Measurements from ENCODE around the gene HIPK1.
"Not testable (repeated sequence)": the region's sequence is repeated elsewhere in the genome, so short reads cannot be mapped to it uniquely, and the experiment has no call there.

HIPK1 gene

DNA sequence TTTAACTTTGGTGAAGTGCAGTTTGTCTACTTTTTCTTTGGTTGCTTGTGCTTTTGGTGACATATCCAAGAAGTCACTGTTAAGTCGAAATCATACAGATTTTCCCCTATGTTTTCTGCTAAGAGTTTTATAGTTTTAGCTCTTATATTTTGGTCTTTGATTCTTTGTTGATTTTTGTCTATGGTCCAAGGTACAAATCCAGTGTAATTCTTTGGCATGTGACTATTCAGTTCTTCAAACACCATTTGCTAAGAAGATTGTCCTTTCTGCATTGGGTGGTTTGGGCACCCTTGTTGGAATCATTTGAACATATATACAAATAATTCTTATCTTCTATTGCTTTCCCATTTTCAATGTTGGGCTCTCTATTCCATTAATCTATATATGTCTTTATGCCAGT is 16.2 kb downstream of the HIPK1 start:
- no peak for DNase-seq (ENCODE audit: low spot score)

DNA sequence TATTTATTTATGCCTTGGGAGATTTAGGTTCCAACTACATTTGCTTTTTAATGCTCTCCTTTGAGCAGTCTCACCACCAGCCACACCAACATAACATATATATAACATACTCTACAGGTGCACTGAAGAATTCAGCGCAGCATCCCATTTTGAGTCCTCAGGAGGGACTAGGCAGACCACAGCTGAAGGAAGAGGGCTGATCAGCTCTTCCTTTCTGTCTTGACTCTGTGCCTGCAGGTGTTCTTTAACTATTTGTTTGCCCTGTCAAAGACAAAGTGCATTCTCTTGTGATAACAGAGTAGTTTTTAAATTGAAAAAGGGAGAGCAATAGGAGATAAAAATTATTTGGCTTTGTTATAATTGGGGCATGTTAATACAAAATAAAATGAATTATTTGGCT is 17.0 kb downstream of the HIPK1 start:
- DNase-seq (ENCODE audit: low spot score), result no peak

DNA sequence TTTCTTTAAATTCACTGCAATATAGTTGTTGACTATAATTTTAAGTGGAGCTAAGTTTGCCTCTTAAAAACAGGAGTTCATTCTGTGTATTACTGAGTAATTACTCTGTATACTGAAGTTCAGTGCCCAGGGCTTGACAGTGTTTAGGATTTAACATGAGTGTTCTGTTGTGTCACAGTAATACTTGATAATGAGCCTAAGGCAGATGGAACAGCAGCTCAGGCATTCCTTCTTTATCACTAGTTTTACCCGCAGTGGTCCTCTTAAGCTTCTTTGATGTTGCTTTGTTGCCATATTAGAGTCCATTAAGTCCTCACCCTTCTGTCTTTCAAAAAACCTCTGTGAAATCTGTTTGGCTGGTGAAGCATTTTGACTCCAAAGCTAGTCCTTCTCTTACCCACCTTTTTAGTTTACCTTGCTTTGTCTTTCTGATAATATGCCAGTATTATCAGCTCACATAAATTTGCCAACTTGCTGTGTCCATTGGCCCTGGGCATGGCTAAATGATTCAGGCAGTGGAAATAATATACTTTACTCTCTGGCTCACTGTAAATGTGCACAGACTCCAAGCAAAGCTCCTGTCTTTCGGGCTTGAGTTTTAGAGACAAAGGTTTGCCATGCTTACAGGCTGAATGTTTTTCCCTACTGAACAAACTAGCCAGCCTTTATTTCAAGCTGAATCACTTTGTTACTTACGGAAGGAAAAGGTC is 17.7 kb downstream of the HIPK1 start:
- DNase-seq (ENCODE audit: low spot score), result no peak

DNA sequence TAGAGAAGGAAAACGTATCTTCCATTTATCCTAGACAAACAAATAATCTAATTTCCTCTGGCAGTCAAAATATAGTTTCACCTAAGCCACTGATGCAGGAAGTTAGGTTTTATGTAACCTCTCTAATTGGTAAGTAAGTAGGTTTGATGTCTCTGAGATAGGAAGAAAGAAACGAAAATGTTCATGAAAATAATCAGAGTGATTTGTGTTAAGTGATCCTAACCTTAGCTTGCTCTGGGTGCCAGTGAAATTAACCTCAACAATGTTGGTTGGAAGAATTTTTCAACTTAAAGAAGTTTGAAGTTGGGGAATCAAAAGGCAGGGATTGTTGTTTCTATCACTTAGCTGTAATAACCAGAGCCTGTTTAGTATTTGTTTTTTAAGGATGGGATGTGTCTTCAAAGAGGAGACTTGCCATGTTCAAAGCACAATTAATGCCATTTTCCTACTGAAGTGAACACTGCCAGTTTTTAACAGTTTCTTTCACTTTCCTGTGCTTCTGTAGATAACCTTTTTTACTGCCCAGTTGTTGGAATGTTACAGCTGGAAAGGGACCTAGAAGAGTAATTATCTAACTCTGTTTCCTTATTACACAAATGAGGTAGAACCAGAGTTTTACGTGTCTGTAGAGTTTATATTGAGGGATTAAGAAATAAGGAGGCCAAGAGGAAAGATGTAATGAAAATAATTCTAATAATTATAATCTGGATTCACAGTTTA is 18.4 kb downstream of the HIPK1 start:
- no peak for DNase-seq (ENCODE audit: low spot score)

DNA sequence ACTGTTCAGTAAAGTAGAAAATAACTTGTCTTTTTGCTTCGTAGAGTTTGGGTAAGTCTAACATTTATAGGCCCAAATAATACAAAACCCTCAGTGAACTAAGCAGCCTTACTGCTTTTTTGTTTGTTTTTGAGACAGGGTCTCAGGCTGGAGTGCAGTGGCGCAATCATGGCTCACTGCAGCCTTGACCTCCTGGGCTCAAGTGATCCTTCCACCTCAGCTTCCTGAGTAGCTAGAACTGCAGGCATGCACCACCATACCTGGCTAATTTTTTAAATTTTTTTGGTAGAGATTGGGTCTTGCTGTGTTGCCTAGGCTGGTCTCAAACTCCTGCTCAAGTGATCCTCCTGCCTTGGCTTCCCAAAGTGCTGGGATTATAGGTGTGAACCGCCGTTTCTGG is 19.0 kb downstream of the HIPK1 start:
- DNase-seq (ENCODE audit: low spot score), result not testable (repeated sequence)

DNA sequence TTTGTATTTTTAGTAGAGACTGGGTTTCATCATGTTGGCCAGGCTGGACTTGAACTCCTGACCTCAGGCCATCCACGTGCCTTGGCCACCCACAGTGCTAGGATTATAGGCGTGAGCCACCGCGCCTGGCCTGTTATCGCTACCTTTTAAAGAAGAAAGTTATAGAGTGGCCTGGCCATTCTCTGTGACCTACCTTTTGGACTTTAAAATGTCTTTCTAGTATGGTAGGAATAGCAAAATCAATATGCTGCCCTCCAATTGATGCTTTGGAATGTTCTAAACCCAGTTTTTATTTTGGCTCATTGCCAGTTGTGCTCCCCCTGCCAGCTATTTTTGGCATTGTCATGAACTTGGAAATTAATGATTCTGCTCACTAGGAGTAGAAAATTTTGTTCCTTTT is 19.9 kb downstream of the HIPK1 start:
- no peak for DNase-seq (ENCODE audit: low spot score)

DNA sequence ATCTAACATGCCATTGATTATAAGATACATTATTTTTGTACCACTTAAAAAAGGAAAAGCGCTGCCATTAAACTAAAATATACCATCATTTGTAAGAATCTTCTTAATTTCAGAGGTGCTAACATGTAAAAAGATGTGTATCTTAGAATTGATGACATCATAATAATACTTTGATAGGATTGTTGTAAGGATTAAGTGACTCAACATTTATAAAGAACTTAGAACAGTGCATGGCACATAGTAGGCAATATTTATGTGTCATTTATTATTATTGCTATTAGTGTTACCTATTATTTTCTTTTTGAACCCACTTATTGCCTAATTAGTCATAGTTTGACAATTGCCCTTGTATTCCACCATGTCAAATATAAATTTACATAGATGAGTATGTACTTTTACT is 21.8 kb downstream of the HIPK1 start:
- DNase-seq (ENCODE audit: low spot score), result no peak

DNA sequence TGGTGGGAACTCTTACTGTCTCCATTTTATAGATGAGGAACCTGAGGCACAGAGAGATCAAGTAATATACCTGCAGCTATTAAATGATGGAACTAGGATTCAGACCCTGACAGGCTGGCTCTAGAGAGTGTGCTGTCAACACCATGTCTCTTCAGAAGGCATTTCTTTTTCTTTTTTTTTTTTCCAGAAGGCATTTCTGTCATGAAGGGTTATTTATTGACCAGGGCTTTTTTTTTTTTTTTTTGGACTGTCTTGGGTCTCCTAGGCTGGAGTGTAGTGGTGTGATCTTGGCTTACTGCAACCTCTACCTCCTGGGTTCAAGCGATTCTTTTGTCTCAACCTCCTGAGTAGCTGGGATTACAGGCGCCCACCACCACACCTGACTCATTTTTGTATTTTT is 22.6 kb downstream of the HIPK1 start:
- no peak for DNase-seq (ENCODE audit: low spot score)

DNA sequence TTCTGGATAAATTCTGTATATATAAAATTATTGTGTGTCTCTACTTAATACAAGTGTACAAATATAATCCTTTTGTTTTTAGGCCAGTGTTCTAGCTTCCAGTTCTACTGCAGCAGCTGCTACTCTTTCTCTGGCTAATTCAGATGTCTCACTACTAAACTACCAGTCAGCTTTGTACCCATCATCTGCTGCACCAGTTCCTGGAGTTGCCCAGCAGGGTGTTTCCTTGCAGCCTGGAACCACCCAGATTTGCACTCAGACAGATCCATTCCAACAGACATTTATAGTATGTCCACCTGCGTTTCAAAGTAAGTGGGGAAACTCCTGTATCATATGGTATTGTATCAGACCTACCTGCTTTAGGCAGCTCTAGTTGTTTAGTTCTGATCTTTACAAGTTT is 28.9 kb downstream of the HIPK1 start:
- no peak for DNase-seq (ENCODE audit: low spot score)

DNA sequence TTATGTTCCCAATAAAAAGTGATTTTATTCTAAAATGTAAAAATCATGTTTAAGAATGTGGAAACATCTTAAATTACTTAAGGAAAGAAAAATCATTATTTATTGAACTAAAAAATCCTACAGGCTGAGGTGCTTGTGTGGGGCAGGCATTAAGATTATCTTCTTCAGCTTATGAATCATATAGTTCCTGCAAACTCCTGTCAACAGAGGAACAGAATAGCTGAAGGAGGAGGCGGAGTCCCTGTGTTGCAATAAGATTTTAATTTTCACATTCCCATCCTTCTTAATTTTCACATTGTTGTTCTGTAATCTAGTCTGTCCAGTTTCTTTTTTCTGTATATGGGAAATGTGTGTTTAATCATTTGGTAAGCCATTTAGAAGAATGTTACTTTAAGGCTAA is 29.6 kb downstream of the HIPK1 start:
- DNase-seq (ENCODE audit: low spot score), result no peak

DNA sequence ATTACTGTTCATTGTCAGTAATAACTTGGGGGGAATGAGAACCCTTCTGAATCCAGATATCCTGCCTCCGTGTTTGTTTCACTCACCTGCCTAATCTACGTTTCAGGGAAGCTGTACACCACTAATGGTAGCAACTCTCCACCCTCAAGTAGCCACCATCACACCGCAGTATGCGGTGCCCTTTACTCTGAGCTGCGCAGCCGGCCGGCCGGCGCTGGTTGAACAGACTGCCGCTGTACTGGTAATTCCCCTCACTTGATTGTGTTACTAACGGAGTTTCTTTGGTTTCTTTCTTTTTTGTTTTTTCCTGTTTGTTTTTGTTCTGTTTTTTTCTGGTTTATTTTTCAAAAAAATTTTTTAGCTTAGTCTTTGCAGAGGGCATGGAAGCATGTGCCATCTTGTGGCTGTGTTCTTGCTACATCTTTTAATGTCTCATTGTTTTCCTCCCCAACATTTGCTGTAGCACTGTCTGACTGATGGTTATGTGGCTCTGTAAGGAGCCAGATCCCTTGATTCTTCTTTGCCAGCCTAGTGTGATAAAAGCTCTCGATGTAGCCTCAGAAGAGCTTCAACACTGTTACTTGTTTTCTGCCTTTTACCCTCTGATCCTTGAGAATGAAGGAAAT is 34.3 kb downstream of the HIPK1 start:
- DNase-seq (ENCODE audit: low spot score), result no peak

DNA sequence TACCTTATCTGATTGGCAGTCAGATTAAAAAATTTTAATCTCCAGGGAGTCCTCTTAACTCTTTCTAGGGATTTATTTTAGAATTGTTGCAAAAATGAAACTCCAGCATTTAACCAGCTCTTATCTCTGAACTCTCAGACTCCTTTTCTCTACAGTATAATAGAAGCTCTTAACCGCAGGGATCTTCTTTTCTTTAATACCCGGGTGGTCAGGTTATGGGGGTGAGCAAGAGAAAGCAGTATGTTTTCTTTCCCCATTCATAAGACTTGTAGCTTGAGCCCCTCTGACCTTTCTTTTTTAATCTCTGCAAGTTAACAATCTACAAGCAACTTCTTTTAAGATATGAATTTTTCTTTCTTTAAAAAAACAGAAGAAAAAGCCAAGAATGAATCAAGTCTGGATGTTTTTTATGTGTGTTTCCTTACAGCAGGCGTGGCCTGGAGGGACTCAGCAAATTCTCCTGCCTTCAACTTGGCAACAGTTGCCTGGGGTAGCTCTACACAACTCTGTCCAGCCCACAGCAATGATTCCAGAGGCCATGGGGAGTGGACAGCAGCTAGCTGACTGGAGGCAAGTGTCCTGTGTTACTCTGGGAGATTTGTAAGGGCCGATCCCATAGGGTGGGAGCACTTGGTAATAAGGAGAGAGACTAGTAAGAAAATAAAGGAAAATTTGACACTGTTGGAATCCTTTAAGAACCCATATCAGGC is 36.7 kb downstream of the HIPK1 start:
- no peak for DNase-seq (ENCODE audit: low spot score)

DNA sequence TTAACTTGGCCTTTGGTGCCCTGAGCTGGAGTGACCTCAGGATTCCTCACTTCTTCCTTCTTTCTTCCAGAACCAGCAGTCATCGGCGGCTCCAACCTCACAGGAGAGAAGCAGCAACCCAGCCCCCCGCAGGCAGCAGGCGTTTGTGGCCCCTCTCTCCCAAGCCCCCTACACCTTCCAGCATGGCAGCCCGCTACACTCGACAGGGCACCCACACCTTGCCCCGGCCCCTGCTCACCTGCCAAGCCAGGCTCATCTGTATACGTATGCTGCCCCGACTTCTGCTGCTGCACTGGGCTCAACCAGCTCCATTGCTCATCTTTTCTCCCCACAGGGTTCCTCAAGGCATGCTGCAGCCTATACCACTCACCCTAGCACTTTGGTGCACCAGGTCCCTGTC is 43.8 kb downstream of the HIPK1 start:
- no peak for DNase-seq (ENCODE audit: low spot score)

DNA sequence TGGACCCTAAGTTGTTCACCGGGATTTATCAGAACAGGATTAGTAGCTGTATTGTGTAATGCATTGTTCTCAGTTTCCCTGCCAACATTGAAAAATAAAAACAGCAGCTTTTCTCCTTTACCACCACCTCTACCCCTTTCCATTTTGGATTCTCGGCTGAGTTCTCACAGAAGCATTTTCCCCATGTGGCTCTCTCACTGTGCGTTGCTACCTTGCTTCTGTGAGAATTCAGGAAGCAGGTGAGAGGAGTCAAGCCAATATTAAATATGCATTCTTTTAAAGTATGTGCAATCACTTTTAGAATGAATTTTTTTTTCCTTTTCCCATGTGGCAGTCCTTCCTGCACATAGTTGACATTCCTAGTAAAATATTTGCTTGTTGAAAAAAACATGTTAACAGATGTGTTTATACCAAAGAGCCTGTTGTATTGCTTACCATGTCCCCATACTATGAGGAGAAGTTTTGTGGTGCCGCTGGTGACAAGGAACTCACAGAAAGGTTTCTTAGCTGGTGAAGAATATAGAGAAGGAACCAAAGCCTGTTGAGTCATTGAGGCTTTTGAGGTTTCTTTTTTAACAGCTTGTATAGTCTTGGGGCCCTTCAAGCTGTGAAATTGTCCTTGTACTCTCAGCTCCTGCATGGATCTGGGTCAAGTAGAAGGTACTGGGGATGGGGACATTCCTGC is 46.2 kb downstream of the HIPK1 start:
- no peak for DNase-seq (ENCODE audit: low spot score)

DNA sequence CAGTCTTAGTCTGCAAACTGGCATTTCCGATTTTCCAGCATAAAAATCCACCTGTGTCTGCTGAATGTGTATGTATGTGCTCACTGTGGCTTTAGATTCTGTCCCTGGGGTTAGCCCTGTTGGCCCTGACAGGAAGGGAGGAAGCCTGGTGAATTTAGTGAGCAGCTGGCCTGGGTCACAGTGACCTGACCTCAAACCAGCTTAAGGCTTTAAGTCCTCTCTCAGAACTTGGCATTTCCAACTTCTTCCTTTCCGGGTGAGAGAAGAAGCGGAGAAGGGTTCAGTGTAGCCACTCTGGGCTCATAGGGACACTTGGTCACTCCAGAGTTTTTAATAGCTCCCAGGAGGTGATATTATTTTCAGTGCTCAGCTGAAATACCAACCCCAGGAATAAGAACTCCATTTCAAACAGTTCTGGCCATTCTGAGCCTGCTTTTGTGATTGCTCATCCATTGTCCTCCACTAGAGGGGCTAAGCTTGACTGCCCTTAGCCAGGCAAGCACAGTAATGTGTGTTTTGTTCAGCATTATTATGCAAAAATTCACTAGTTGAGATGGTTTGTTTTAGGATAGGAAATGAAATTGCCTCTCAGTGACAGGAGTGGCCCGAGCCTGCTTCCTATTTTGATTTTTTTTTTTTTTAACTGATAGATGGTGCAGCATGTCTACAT is 47.6 kb downstream of the HIPK1 start:
- peak; percentile 32 for DNase-seq (ENCODE audit: low spot score)

DNA sequence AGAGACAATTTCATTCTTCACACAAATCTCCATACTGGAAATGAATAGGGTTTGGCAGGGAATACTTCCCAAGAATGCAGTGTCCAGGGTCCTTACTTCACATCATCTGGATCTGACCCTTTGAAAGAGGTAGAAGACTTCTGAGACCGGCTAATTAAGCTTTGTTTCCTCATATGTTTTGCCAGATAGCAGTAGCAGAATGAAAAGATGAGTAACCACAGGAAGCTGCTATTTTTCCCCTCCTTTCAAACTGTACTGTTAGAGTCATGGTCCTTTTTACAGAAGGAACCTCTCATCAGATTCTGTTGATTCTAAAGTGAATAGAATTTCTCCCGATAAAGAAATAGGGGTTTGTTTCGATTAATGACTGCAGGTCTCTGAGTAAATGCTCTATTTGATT is 48.8 kb downstream of the HIPK1 start:
- no peak for DNase-seq (ENCODE audit: low spot score)

DNA sequence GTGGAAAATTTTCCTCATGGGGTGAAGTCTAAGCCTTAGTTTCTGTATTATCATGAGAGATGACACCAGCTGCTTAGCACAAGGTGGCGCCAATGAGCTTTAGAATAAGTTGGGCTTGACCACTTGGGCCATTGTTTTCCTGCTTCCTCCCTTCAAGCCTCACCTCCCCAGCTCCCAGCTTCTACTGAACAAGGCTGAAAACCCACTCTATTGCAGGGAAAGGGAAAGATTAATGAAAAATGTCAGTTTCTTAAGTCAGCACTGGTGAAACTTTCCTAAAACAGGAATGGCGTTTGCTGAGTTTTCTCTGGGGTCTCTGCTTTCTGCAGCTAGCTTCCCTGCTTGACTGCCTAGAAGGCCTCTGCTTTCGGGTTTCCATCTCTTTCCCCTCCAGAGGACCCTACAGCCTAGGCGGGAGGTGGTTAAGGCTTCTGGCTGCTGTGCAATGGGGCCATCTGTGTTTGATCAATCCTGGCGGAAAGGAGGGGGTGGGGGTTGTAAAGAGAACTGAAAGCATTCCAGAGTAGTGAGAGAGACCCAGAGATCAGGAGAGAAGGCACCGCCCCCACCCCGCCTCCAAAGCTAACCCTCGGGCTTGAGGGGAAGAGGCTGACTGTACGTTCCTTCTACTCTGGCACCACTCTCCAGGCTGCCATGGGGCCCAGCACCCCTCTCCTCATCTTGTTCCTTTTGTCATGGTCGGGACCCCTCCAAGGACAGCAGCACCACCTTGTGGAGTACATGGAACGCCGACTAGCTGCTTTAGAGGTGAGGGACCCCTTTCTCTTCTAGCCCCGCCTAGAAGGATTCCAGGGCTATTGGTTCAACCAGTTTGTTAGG is 50.0 kb downstream of the HIPK1 start, which contains the start of gene OLFML3:
Gene OLFML3 (plus strand): TSS at position 612 of the 840 bp plus-strand sequence. CDS start 43 bp downstream, at position 655.
- DNase-seq (ENCODE audit: low spot score), result peak; percentile 71

DNA sequence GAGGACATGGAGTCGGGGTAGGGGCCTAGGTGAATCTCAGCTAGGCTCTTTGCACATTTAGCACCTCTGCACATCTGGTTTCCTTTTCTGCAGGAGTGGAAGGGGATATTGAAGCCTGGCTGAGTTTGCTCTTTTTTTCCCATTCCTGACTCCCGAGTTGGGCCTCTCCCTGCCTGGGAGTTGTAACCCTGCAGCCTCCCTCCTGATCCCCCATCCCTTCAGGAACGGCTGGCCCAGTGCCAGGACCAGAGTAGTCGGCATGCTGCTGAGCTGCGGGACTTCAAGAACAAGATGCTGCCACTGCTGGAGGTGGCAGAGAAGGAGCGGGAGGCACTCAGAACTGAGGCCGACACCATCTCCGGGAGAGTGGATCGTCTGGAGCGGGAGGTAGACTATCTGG is 51.0 kb downstream of the HIPK1 start:
- DNase-seq (ENCODE audit: low spot score), result no peak

DNA sequence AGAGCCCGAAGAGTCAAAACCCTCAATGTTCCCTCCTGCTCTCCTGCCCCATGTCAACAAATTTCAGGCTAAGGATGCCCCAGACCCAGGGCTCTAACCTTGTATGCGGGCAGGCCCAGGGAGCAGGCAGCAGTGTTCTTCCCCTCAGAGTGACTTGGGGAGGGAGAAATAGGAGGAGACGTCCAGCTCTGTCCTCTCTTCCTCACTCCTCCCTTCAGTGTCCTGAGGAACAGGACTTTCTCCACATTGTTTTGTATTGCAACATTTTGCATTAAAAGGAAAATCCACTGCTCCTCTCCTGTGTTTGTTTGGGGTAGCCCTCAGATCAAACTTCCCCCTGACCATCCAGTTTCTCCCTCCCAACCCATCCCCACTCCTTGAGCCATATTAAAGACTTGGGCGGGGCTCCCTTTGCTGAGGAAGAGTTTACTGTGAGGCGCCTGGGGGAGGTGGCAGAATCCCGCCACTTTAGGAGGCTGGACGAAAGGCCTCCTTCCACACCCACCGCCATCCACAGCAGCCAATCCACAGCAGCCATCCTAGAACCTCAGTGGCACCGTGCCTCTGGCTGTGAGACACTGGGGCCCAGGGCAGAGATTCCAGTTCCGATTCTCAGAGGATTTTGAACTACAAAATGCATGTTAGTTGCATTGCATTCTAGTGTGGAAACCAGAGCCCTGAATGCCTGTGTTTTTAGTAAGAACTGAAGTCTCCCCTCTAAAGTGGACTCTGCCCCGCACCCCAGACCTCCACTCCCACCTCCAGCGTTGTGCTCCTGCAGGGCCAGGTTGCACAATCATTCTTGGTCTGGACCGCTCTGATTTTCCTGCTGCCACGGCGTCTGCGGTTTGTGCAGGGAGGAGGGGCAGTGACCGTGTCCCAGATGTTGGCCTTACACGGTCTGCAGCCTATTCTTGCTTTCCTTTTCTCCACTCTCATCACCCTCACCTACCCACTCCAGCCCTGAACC is 53.1 kb downstream of the HIPK1 start:
- DNase-seq (ENCODE audit: low spot score), result peak; percentile 46

Data from HuH-7 (cell line).